ENCODE results near the gene KCNMA1.
"Not testable (repeated sequence)": the region's sequence is repeated elsewhere in the genome, so short reads cannot be mapped to it uniquely, and the experiment has no call there.

The KCNMA1 gene

GRCh38 chr10:77527839-77528238 lies 109.8 kb downstream of the KCNMA1 start:
- DNase-seq: no peak

GRCh38 chr10:77526868-77527617 lies 110.6 kb downstream of the KCNMA1 start:
- peak; percentile 49 for DNase-seq

- DNase-seq: no peak
Observed at GRCh38 chr10:77524281-77524711, 113.3 kb downstream of the KCNMA1 start.

GRCh38 chr10:77522268-77522809 lies 115.3 kb downstream of the KCNMA1 start:
- no peak for DNase-seq

GRCh38 chr10:77520995-77521394 lies 116.6 kb downstream of the KCNMA1 start:
- DNase-seq: no peak

GRCh38 chr10:77520290-77520689 lies 117.3 kb downstream of the KCNMA1 start:
- no peak for DNase-seq

GRCh38 chr10:77519791-77520190 lies 117.8 kb downstream of the KCNMA1 start:
- DNase-seq: not testable (repeated sequence)

- no peak for DNase-seq
Observed at GRCh38 chr10:77518910-77519274, 118.7 kb downstream of the KCNMA1 start.

- no peak for DNase-seq
Observed at GRCh38 chr10:77518241-77518909, 119.2 kb downstream of the KCNMA1 start.

- DNase-seq: no peak
Observed at GRCh38 chr10:77516575-77516974, 121.0 kb downstream of the KCNMA1 start.

- DNase-seq: no peak
Observed at GRCh38 chr10:77514870-77515269, 122.7 kb downstream of the KCNMA1 start.

GRCh38 chr10:77513781-77514331 lies 123.8 kb downstream of the KCNMA1 start:
- no peak for DNase-seq

GRCh38 chr10:77513220-77513619 lies 124.4 kb downstream of the KCNMA1 start:
- no peak for DNase-seq

- DNase-seq: no peak
Observed at GRCh38 chr10:77512219-77512578, 125.4 kb downstream of the KCNMA1 start.

- DNase-seq: no peak
Observed at GRCh38 chr10:77511498-77512218, 126.0 kb downstream of the KCNMA1 start.

- no peak for DNase-seq
Observed at GRCh38 chr10:77510695-77511094, 126.9 kb downstream of the KCNMA1 start.

GRCh38 chr10:77510294-77510693 lies 127.3 kb downstream of the KCNMA1 start:
- DNase-seq: no peak

- DNase-seq: no peak
Observed at GRCh38 chr10:77509391-77509790, 128.2 kb downstream of the KCNMA1 start.

- DNase-seq: no peak
Observed at GRCh38 chr10:77507291-77507880, 130.2 kb downstream of the KCNMA1 start.

GRCh38 chr10:77506517-77507200 lies 130.9 kb downstream of the KCNMA1 start:
- DNase-seq: no peak

GRCh38 chr10:77505431-77506334 lies 131.9 kb downstream of the KCNMA1 start:
- DNase-seq: no peak

Data from NCI-H1092 (cell line).